Hepatocyte (in vitro differentiated cells): Measurements from ENCODE around the gene UGCG.

Source experiments
- CTCF ChIP-seq: fragments of 200-600 bp; sonication (generic); IDR thresholded peaks from 2 replicates; pipeline ENCODE4 v1.5.1; 2016; ENCODE audit warnings: antibody characterized with exemption, mild to moderate bottlenecking; ENCODE audit not compliant: poor library complexity
- EZH2 ChIP-seq: fragments of 200-600 bp; sonication (generic); IDR thresholded peaks from 2 replicates; pipeline ENCODE4 v1.6.1; 2016; ENCODE audit warnings: antibody characterized with exemption, mild to moderate bottlenecking, borderline replicate concordance

- no peak for TF ChIP-seq EZH2
- TF ChIP-seq CTCF, result no peak
These were observed 13.8 kb downstream of the UGCG start for GRCh38 chr9:111910428-111910827.
